RWPE1 (cell line): ENCODE measurements around the gene MAP4K3.

Experiments used
- CTCF ChIA-PET: fragments of 350-600 bp; sonication (Branson Sonifier 250); formaldehyde crosslinking; extraction: SDS; loops from one replicate; lab custom pipeline; 2021; lab: Yijun Ruan, JAX
- POLR2A ChIA-PET: fragments of 400-600 bp; formaldehyde crosslinking; extraction: SDS; loops from one replicate; lab custom pipeline; 2020; ENCODE audit warnings: antibody characterized with exemption; ENCODE audit not compliant: low non-redundant PET; lab: Yijun Ruan, JAX
- DNase-seq: peaks from one replicate; pipeline ENCODE4 v3.0.0; 2012; ENCODE audit warnings: low spot score
- H3K27ac ChIP-seq: fragments of 450-650 bp; 2 replicates; pipeline ENCODE4 v1.5.1; 2017
- CTCF ChIP-seq: fragments of 450-650 bp; conservative IDR thresholded peaks from 2 replicates; pipeline ENCODE4 v1.5.1; 2017; ENCODE audit warnings: low read depth, mild to moderate bottlenecking

MAP4K3 gene

DNA sequence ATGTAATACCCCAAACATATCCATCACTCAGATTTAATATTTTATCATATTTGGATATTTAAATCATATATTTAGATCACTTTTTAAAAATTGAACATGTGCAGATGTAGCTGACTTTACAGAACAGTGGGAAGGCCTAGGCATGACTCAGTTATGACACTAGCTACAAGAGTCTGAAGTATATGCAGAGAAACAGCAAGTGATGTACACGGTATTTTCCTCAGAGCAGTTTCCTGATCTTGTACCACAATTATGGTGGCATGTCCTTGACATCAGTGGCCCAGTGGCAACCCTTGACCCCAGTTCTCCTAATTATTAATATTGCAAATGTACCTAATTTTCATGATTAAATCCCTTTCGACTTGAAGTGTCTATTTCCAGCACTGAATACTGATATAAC is 221.5 kb downstream of the MAP4K3 start:
- TF ChIP-seq CTCF = no peak
- DNase-seq = no peak
- no peak overlapping the region for H3K27ac ChIP-seq
- POLR2A ChIA-PET = no interaction called here
- CTCF ChIA-PET = no interaction called here

DNA sequence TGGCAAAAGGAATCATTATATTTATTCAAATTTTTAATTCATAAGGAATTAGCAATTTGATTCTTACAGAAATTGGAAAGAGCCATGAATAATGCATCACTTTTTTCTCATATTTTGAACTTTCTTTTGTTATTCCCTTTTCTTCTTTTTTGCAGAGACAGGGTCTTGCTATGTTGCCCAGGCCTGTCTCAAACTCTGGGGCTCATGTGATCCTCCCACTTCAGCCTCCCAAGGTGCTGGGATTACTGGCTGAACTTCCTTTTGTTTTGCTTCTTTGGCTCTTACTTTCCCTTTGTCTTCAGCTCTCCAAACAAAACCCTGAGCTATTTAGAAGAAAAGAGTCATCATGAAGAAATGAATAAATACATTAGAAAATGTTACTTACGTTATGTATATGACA is 224.1 kb downstream of the MAP4K3 start:
- TF ChIP-seq CTCF = no peak
- no peak overlapping the region for H3K27ac ChIP-seq
- POLR2A ChIA-PET = no interaction called here
- CTCF ChIA-PET = interaction anchor here (0.7 kb wide), 2 partner anchors 83 to 94 kb away, joined by 3 to 9 read pairs; no protein-coding TSS in a partner anchor
- no peak for DNase-seq

DNA sequence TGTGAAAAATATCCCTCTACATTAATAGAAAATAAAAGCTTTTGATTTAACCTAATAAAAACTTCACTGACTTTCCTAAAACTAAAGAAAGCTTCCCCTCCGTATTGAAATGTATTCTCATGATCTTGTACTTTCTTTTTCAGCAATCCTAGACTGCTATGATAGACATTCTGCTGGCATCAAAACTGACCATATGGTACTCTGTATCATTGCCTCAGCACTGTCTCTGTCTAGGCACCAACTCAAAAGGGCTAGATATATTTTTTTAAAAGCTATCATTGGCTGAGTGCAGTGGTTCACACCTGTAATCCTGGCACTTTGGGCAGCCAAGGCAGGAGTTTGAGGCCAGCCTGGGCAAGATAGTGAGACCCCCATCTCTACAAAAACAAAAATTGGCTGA is 226.2 kb downstream of the MAP4K3 start:
- DNase-seq = no peak
- ChIA-PET CTCF (interaction anchor here (0.6 to 1.1 kb wide), 2 partner anchors 10 to 18 kb away, joined by 4 read pairs; no protein-coding TSS in a partner anchor), POLR2A (no interaction called here)
- TF ChIP-seq CTCF = no peak
- no peak overlapping the region for H3K27ac ChIP-seq

DNA sequence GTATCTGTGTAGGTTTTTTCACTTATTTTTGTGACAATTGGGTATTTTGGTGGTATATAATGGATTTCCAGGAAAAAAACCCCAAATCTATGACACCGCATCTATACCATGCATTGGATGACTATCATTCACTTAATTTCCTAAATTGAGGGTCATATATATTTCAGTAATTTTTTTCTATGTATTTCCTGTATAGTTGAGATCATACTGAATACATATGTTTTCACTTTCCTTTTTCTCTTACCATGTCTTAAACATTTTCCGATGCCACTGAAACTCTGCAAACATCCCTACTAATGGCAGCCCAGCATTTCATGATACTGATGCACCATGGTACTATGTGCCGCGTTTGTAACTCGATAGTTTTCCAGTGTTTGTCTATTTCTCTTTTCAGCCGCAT is 233.7 kb downstream of the MAP4K3 start:
- ChIA-PET POLR2A (no interaction called here), CTCF (no interaction called here)
- H3K27ac ChIP-seq = no peak overlapping the region
- no peak for TF ChIP-seq CTCF
- DNase-seq = no peak

DNA sequence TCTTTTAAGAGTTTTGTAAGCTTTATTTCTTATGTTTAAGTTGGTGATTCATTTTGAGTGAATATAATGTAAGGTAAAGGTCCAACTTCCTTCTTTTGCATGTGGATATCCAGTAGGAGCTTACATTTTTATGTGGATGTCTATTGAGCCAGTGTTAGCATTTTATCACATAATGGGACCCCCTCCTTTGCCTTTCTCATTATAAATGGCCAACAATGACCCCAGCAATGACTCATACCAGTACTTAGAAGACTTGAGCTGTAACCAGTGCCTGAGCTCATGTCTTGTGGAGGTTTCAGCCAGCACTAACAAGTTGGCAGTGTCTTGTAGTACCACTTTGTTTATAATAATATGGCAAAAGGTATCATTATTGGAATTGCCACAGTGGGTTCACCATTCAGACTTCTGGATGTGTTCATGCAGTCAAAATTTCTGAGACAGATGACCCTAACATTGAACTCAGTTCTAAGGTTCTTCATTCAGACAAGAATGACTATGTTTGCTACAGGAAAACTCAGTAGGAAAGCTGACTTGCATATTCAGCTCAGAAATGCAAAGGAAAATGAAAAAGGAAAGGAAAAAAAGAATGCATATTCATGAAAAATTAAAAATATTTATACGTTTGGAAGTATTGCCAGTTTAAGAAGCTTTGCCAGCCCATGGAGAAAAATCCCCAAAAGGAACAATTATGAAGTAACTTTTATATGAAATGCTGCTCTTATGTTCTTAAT is 234.3 kb downstream of the MAP4K3 start:
- H3K27ac ChIP-seq = no peak overlapping the region
- POLR2A ChIA-PET = no interaction called here
- no peak for DNase-seq
- TF ChIP-seq CTCF = no peak
- CTCF ChIA-PET = interaction anchor here (1.0 kb wide), 1 partner anchor 27 kb away, joined by 3 read pairs; no protein-coding TSS in a partner anchor
